GM12892 (cell line): ENCODE results near the gene MTSS2.

ENCODE experiments used
- POLR2A ChIP-seq: IDR thresholded peaks from 2 replicates; pipeline ENCODE4 v1.6.1; 2011; ENCODE audit warnings: low read depth, low read length, control low read depth
- TAF1 ChIP-seq: IDR thresholded peaks from 2 replicates; pipeline ENCODE4 v1.6.1; 2011; ENCODE audit warnings: low read depth, mild to moderate bottlenecking, control low read depth, low read length, borderline replicate concordance

DNA sequence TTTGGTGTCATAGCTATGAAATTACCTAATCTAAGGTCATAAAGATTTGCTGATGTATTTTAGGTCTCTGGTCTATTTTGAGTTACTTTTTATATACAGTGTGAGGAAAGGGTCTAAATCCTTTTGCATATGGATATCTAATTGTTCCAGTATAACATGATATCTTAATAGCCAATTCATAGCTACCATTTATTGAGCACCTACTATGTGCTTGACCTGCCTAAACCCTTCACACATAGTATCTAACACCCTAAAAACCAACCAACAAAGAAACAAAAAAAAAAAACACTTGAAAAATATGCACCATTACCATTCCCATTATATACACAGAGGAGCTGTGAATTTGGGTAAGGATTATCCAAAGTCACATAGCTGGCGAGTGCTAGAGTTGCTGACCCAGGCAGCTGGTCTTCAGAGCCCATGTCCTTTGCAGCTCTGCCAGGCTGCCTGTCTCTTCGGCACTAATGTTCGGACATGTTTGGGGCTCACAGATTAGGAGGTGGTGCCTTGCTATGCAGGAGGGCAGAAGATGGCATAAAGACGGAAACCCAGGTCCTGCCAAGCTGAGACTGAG, 48.8 kb upstream of the MTSS2 start:
- TF ChIP-seq POLR2A = no peak
- no peak for TF ChIP-seq TAF1
